ENCODE data around the gene OBSCN. TPM values are rescaled to one million over a fixed set of nuclear protein-coding genes. Genes with fewer than 3 reads are reported as not detected.

Gene OBSCN
- total and polyA plus RNA-seq, 2 of the 4 experiments (the other 2 are of a cell fraction) = 4.1 to 9.5 TPM

DNA sequence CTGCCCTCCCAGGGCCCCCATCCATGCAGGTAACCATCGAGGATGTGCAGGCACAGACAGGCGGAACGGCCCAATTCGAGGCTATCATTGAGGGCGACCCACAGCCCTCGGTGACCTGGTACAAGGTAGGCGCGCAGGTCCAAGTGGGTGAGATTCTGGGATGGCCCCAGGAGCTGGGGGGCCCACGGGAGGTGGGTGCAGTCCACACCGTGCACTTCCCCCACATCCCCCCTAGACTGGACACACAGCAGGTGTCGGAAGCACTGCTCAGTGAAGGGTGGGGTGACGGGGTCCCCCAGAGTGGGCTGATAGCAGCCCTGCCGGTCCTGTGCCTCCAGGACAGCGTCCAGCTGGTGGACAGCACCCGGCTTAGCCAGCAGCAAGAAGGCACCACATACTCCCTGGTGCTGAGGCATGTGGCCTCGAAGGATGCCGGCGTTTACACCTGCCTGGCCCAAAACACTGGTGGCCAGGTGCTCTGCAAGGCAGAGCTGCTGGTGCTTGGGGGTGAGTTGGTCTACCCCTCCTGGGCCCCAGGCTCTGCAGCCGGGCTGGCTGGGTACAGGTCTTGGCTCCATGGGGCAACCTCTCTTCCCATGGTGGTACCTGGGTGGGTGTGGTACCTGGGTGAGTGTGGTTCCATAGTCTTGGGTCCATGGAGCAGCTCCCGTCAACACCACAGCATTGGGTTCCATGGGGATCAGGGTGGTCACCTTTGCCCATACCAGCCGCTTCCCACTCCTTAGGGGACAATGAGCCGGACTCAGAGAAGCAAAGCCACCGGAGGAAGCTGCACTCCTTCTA, 158.4 kb downstream of the OBSCN start:
- Histone ChIP-seq H3K27me3 (ENCODE audit: control insufficient read depth, insufficient read depth, low read length) (0 out of 2 replicates have a peak, but pooled peaks cover 3% of the 10 kb centered on the region), H2BK5ac (ENCODE audit: low read depth, low read length, poor library complexity, severe bottlenecking) (no peak overlapping the region), H3K4me3 (ENCODE audit: insufficient read depth, low read depth, low read length) (no peak overlapping the region), H3K27ac (ENCODE audit: insufficient read depth, low read length) (no peak overlapping the region), H4K20me1 (ENCODE audit: insufficient read depth, low read length) (no peaks in the 10 kb centered on the region), H3K4me2 (ENCODE audit: low read depth, low read length) (no peak overlapping the region), H4K5ac (ENCODE audit: low read depth, low read length) (no peak overlapping the region), H3K9me1 (ENCODE audit: insufficient read depth, low read length) (no peaks in the 10 kb centered on the region), H3K23ac (ENCODE audit: low read depth, low read length) (no peak overlapping the region), H3K9me3 (ENCODE audit: control insufficient read depth, insufficient read depth, low read length) (no peaks in the 10 kb centered on the region), H3K18ac (ENCODE audit: low read depth, low read length) (no peak overlapping the region), H2BK20ac (ENCODE audit: low read depth, low read length) (no peak overlapping the region), H3K79me1 (ENCODE audit: low read depth in 1 of 2, low read length in 2 of 2) (no peaks in the 10 kb centered on the region), H2BK120ac (ENCODE audit: low read depth, low read length) (no peak overlapping the region), H3K14ac (replicated peaks; ENCODE audit: low read depth, low read length) (no peak overlapping the region), H3K4me1 (ENCODE audit: control insufficient read depth, insufficient read depth, low read length) (no peaks in the 10 kb centered on the region; the same call in 1 of the 2 replicates), H3K4ac (ENCODE audit: low read depth, low read length) (no peak overlapping the region), H3K9ac (ENCODE audit: low read depth, low read length) (no peak overlapping the region), H4K8ac (ENCODE audit: low read depth in 2 of 2, low read length in 2 of 2) (no peak overlapping the region), H2AK9ac (replicated peaks; ENCODE audit: low read depth, low read length, poor library complexity) (peak overlapping the region; percentile 61), H2AFZ (replicated peaks; ENCODE audit: low read length, poor library complexity) (no peak overlapping the region), H3K56ac (ENCODE audit: extremely low read depth, insufficient read depth, low read length) (no peak overlapping the region), H3K36me3 (ENCODE audit: control insufficient read depth, insufficient read depth, low read length) (no peaks in the 10 kb centered on the region), H4K91ac (ENCODE audit: insufficient read depth, low read depth, low read length) (no peak overlapping the region), H2BK15ac (ENCODE audit: low read depth, low read length) (no peak overlapping the region), H2AK5ac (ENCODE audit: low read depth, low read length) (no peak overlapping the region)
- WGBS, 2 experiments (ENCODE audit: extremely low coverage in 2 of 2, insufficient read length in 1 of 2) = 93% methylated on average over 3 of the region's 23 CpGs; no CpG with 5 or more reads in 1 of the 2 experiments
- no TSS peak for BruUV-seq (replicated peaks)
- in situ Hi-C loops (cut with MboI; ENCODE audit: low sequenced_read_pairs) (no loop called here), dilution Hi-C loops (cut with HindIII; ENCODE audit: low sequenced_read_pairs, unreplicated experiment) (no loop called here), intact Hi-C loops (cut with micrococcal nuclease) (no loop called here)
- TF ChIP-seq SMC3 (IDR thresholded peaks at IDR 0.05; ENCODE audit: low read depth, low read length) (no peak), USF2 (IDR thresholded peaks at IDR 0.05; ENCODE audit: low read depth, low read length) (no peak), MAFK (IDR thresholded peaks at IDR 0.05; ENCODE audit: low read depth, low read length) (no peak), NFE2L2 (IDR thresholded peaks at IDR 0.05; ENCODE audit: low read depth, low read length) (no peak), POLR2A (IDR thresholded peaks at IDR 0.05; ENCODE audit: low read depth, low read length) (no peak), RFX5 (IDR thresholded peaks at IDR 0.05; ENCODE audit: low read depth, low read length) (no peak), ELK1 (IDR thresholded peaks at IDR 0.05; ENCODE audit: borderline replicate concordance, low read depth, low read length) (no peak), BHLHE40 (IDR thresholded peaks at IDR 0.05; ENCODE audit: low read depth, low read length) (no peak), RAD21 (IDR thresholded peaks at IDR 0.05; ENCODE audit: low read length) (no peak), MXI1 (IDR thresholded peaks at IDR 0.05; ENCODE audit: borderline replicate concordance, low read depth, low read length) (no peak)
- ATAC-seq (ENCODE audit: low read depth) (no peak), DNase-seq (no peak)
- CTCF ChIA-PET = no interaction called here
- POLR2A ChIA-PET (ENCODE audit: unreplicated experiment) = no interaction called here
